ENCODE results near the gene PSMB2.

GRCh38 chr1:35556484-35557117, 84.7 kb downstream of the PSMB2 start:
- TF ChIP-seq ZNF175 (tag by site-specific recombination; IDR thresholded peaks at IDR 0.05) (no peak), CTCF (tag by site-specific recombination; IDR thresholded peaks at IDR 0.05) (no peak), ZSCAN16 (tag by site-specific recombination; IDR thresholded peaks at IDR 0.05) (no peak), PRDM10 (tag by site-specific recombination; IDR thresholded peaks at IDR 0.05) (no peak)

Measured in HEK293 (cell line).